Liver (tissue), 9 donors: ENCODE data around the gene TBP. TPM values are rescaled to one million over a fixed set of nuclear protein-coding genes. Genes with fewer than 3 reads are reported as not detected.
A peak's percentile ranks its signal among the peaks of the same experiment; 100 is the strongest.

Experiments used
- DNase-seq: peaks from one replicate; pipeline ENCODE4 v3.0.0-alpha.2; 2017; ENCODE audit warnings: low spot score
- H3K27ac ChIP-seq, 2 donors: one replicate each; pipeline ENCODE4 v1.7.0; 2013; ENCODE audit warnings: inconsistent platforms in 2 of 2, low read length in 2 of 2, control low read depth in 1 of 2, low read depth in 1 of 2, mild to moderate bottlenecking in 1 of 2
- H3K27me3 ChIP-seq, 4 donors: one replicate each; pipeline versions ENCODE4 v1.6.1 to v1.7.0; 2013; ENCODE audit warnings: low read length in 3 of 4, inconsistent platforms in 1 of 4, mild to moderate bottlenecking in 1 of 4, moderate library complexity in 1 of 4; ENCODE audit not compliant: control insufficient read depth in 4 of 4, insufficient read depth in 4 of 4
- H3K36me3 ChIP-seq, 4 donors: one replicate each; pipeline versions ENCODE4 v1.6.1 to v1.7.0; 2013; ENCODE audit warnings: low read length in 3 of 4, mild to moderate bottlenecking in 3 of 4, low read depth in 1 of 4, moderate library complexity in 1 of 4; ENCODE audit not compliant: control insufficient read depth in 4 of 4, insufficient read depth in 3 of 4
- H3K4me1 ChIP-seq, 4 donors: one replicate each; pipeline versions ENCODE4 v1.6.1 to v1.7.0; 2013; ENCODE audit warnings: low read length in 3 of 4, mild to moderate bottlenecking in 3 of 4, moderate library complexity in 1 of 4; ENCODE audit not compliant: control insufficient read depth in 4 of 4, insufficient read depth in 4 of 4
- H3K4me3 ChIP-seq, 3 donors: one replicate each; pipeline versions ENCODE4 v1.6.1 to v1.7.0; 2013; ENCODE audit warnings: low read length in 3 of 3, control low read depth in 1 of 3, low read depth in 1 of 3, mild to moderate bottlenecking in 1 of 3
- H3K9ac ChIP-seq, 2 donors: one replicate each; pipeline ENCODE4 v1.7.0; 2013; ENCODE audit warnings: low read length in 2 of 2, mild to moderate bottlenecking in 2 of 2, moderate library complexity in 2 of 2, control low read depth in 1 of 2, low read depth in 1 of 2
- H3K9me3 ChIP-seq, 4 donors: one replicate each; pipeline versions ENCODE4 v1.6.1 to v1.7.0; 2013; ENCODE audit warnings: low read length in 3 of 4; ENCODE audit not compliant: control insufficient read depth in 4 of 4
- ATF3 ChIP-seq: IDR thresholded peaks from 2 replicates; pipeline ENCODE4 v1.6.1; 2016; ENCODE audit warnings: antibody characterized with exemption
- CTCF ChIP-seq: fragments of 150-350 bp; IDR thresholded peaks from 2 replicates; pipeline ENCODE4 v1.5.1; 2017; ENCODE audit warnings: improper control_type of control experiment, low read depth, low read length; ENCODE audit not compliant: missing input control
- EGR1 ChIP-seq, 2 donors: IDR thresholded peaks; 2 replicates each; pipeline ENCODE4 v1.6.1; 2016 to 2018; ENCODE audit warnings: antibody characterized with exemption in 2 of 2, low read depth in 2 of 2
- FOXA2 ChIP-seq: IDR thresholded peaks from 2 replicates; pipeline ENCODE4 v1.6.1; 2016; ENCODE audit warnings: antibody characterized with exemption
- GABPA ChIP-seq, 2 donors: IDR thresholded peaks in 1 of 2; conservative IDR thresholded peaks in 1 of 2; 2 replicates each; pipeline ENCODE4 v1.6.1; 2016; ENCODE audit warnings: antibody characterized with exemption in 2 of 2, mild to moderate bottlenecking in 1 of 2, moderate library complexity in 1 of 2
- MAX ChIP-seq: IDR thresholded peaks from 2 replicates; pipeline ENCODE4 v1.6.1; 2016; ENCODE audit warnings: antibody characterized with exemption
- NR2F2 ChIP-seq: IDR thresholded peaks from 2 replicates; pipeline ENCODE4 v1.6.1; 2016; ENCODE audit warnings: antibody characterized with exemption
- RAD21 ChIP-seq, 2 donors: IDR thresholded peaks; 2 replicates each; pipeline ENCODE4 v1.6.1; 2016; ENCODE audit warnings: antibody characterized with exemption in 2 of 2, mild to moderate bottlenecking in 2 of 2
- REST ChIP-seq: IDR thresholded peaks from 2 replicates; pipeline ENCODE4 v1.6.1; 2016; ENCODE audit warnings: antibody characterized with exemption, mild to moderate bottlenecking
- SP1 ChIP-seq: IDR thresholded peaks from 2 replicates; pipeline ENCODE4 v1.6.1; 2018; ENCODE audit warnings: antibody characterized with exemption, mild to moderate bottlenecking
- TAF1 ChIP-seq: conservative IDR thresholded peaks from 2 replicates; pipeline ENCODE4 v1.6.1; 2016; ENCODE audit warnings: antibody characterized with exemption, mild to moderate bottlenecking
- YY1 ChIP-seq: IDR thresholded peaks from 2 replicates; pipeline ENCODE4 v1.6.1; 2016; ENCODE audit warnings: antibody characterized with exemption, mild to moderate bottlenecking
- WGBS: extraction: QIAGEN DNeasy Blood & Tissue Kit; methylation state at CpG from one replicate; pipeline ENCODE4 v1.1.7; 2013; 5-methylcytosine and 5-hydroxymethylcytosine counted together
- polyA plus RNA-seq, 2 donors: library from polyadenylated mRNA; stranded (reverse) in 1 of 2; unstranded in 1 of 2; fragments of 200-250 nt in 1 of 2; fragments of >200 nt in 1 of 2; fragmentation: Nextera tagmentation in 1 of 2; extraction: Ambion mirVana in 1 of 2; gene quantifications; one replicate each; pipeline versions ENCODE4 v1.2.1 to v1.2.3, GENCODE V29; 2013 to 2015
- total RNA-seq, 2 donors: library from RNA; depleted of rRNA; stranded (reverse); fragments of >200 nt; gene quantifications; one replicate each; pipeline ENCODE4 v1.2.3, GENCODE V29; 2014
- donor health status: healthy.
- donor health status: healthy.
- donor health status: healthy.
- donor health status: healthy.
- donor health status: healthy.

The TBP gene
- total and polyA plus RNA-seq, 4 donors = 4.5 to 7.5 (median 7.3) TPM

DNA sequence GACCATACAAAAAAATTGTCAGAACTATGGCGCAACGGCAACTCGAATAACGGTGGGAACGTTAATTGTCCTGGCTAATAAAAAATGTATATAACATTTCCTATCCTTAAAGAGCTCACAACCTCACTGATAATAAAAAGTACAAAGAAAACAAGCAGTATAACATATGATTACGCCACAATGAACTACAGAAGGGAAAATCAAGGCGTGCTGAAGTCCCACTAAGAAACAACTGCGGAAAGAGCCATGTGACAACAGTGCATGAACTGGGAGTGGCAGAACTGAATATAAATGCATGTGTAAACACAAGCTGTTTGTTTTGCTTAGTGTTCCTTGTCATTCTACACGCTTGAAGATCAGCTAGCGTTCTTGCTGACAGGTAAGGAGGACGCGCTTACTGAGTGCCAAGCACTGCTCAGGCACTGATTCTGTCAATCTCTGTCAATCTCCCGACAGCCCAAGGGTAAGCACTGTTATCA is 596 bp upstream of the TBP start:
- H3K36me3 ChIP-seq = peaks cover 0 to 2% (median under 1%) of the 10 kb centered on the region in 4 donors
- no peaks in the 10 kb centered on the region for H3K27me3 ChIP-seq
- under 1% methylated on average over 13 of the region's 13 CpGs for WGBS
- H3K4me3 ChIP-seq = peak overlapping the region; percentile 87 to 100 (median 91)
- H3K9ac ChIP-seq = peak overlapping the region; percentile 24 to 100
- TF ChIP-seq MAX (no peak), SP1 (no peak), EGR1 (IDR thresholded peaks at IDR 0.05; ENCODE audit: low read depth in 2 of 2) (no peak), TAF1 (no peak), NR2F2 (no peak), RAD21 (IDR thresholded peaks at IDR 0.05) (no peak), GABPA (IDR thresholded peaks at IDR 0.05 in 1 of 2, conservative IDR thresholded peaks at IDR 0.05 in 1 of 2) (no peak), REST (no peak), FOXA2 (no peak)
- H3K9me3 ChIP-seq = no peaks in the 10 kb centered on the region
- DNase-seq = no peak
- peaks cover 5 to 50% (median 42%) of the 10 kb centered on the region in 4 donors for H3K4me1 ChIP-seq
- peak overlapping the region; percentile 80 to 98 for H3K27ac ChIP-seq

DNA sequence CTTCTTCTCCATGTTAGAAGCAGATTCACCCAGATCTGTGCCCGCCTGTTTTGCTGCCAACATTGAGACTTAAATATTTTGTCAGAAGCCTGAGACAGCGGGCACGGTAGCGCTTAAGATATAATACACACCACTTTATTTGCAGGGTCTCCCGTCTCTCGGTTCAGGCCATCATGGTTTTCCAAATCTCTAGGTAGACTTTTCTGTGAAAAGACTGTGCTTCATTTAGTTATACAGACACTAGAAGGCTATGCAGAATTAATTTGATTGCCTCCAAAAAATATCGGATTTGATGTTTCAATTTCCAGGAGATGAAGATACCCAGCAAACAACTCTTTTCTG is 598 bp downstream of the TBP start:
- DNase-seq = no peak
- Histone ChIP-seq H3K27me3 (no peaks in the 10 kb centered on the region), H3K9me3 (no peaks in the 10 kb centered on the region), H3K9ac (peak overlapping the region; percentile 59 to 95), H3K4me3 (peak overlapping the region; percentile 88 to 91 (median 89)), H3K27ac (peak overlapping the region; percentile 72 to 80), H3K36me3 (peaks cover 0 to 2% (median 0%) of the 10 kb centered on the region in 4 donors), H3K4me1 (peaks cover 5 to 42% (median 38%) of the 10 kb centered on the region in 4 donors)
- under 1% methylated on average over 7 of the region's 7 CpGs for WGBS
- TF ChIP-seq SP1 = no peak
- TF ChIP-seq EGR1 (IDR thresholded peaks at IDR 0.05; ENCODE audit: low read depth in 2 of 2) = no peak
- no peak for TF ChIP-seq ATF3
- no peak for TF ChIP-seq YY1
- TF ChIP-seq NR2F2 = no peak
- no peak for TF ChIP-seq REST
- no peak for TF ChIP-seq CTCF
- TF ChIP-seq MAX = no peak
